Measurements from ENCODE around the gene RHOJ.

DNA sequence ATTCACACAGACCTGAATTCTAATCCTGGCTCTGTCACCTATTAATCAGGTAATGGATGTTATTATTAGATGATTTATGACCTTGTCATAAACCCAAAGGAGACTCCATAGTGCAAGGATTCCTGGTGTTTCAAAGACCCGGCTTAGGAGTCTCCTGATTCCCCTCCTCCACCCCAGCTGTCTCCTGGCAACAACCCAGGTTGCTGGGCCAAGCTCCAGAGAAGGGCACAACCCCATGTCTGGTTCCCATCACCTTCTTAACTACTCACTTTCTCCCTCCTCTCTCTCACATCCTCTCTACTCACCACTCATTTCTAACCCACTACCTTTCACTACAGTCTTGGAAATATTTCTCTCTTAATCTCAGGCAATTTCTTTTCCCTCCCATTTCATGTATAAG lies 41.6 kb downstream of the RHOJ start:
- TF ChIP-seq, protein P1, sequence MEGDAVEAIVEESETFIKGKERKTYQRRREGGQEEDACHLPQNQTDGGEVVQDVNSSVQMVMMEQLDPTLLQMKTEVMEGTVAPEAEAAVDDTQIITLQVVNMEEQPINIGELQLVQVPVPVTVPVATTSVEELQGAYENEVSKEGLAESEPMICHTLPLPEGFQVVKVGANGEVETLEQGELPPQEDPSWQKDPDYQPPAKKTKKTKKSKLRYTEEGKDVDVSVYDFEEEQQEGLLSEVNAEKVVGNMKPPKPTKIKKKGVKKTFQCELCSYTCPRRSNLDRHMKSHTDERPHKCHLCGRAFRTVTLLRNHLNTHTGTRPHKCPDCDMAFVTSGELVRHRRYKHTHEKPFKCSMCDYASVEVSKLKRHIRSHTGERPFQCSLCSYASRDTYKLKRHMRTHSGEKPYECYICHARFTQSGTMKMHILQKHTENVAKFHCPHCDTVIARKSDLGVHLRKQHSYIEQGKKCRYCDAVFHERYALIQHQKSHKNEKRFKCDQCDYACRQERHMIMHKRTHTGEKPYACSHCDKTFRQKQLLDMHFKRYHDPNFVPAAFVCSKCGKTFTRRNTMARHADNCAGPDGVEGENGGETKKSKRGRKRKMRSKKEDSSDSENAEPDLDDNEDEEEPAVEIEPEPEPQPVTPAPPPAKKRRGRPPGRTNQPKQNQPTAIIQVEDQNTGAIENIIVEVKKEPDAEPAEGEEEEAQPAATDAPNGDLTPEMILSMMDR (IDR thresholded peaks at IDR 0.05) = no peak
- no peak for TF ChIP-seq POLR2A (IDR thresholded peaks at IDR 0.05)

Data from testis (tissue), 2 donors.